ENCODE data around the gene UBE2H.
A peak's percentile ranks its signal among the peaks of the same experiment; 100 is the strongest.

The UBE2H gene

GRCh38 chr7:129829737-129830631 is 122.8 kb downstream of the UBE2H start (continued):
- TF ChIP-seq ZNF280D (tag by site-specific recombination; IDR thresholded peaks at IDR 0.05) (no peak), ZNF558 (tag by site-specific recombination; IDR thresholded peaks at IDR 0.05) (no peak), FEZF1 (tag by site-specific recombination; IDR thresholded peaks at IDR 0.05) (no peak), ZNF510 (tag by site-specific recombination; IDR thresholded peaks at IDR 0.05; ENCODE audit: insufficient replicate concordance) (no peak), ZNF114 (tag by site-specific recombination; IDR thresholded peaks at IDR 0.05) (no peak), ZNF623 (tag by site-specific recombination; IDR thresholded peaks at IDR 0.05) (no peak), ZBTB17 (tag by site-specific recombination; IDR thresholded peaks at IDR 0.05) (peak; percentile 37; the same call in 1 of the 2 replicates), ZBTB48 (tag by site-specific recombination; IDR thresholded peaks at IDR 0.05) (0 out of 2 replicates have a peak, but pooled peaks have one; percentile 29), PRDM1 (tag by site-specific recombination; IDR thresholded peaks at IDR 0.05) (no peak), GFI1B (tag by site-specific recombination; IDR thresholded peaks at IDR 0.05) (no peak), ZNF529 (tag by site-specific recombination; IDR thresholded peaks at IDR 0.05; ENCODE audit: insufficient replicate concordance) (no peak), ZNF266 (tag by site-specific recombination; IDR thresholded peaks at IDR 0.05; ENCODE audit: low read depth) (no peak), ZBTB49 (tag by site-specific recombination; IDR thresholded peaks at IDR 0.05; ENCODE audit: low read depth) (no peak), ZNF133 (tag by site-specific recombination; IDR thresholded peaks at IDR 0.05) (no peak), ZNF530 (tag by site-specific recombination; IDR thresholded peaks at IDR 0.05; ENCODE audit: low read depth) (no peak), GLI4 (tag by site-specific recombination; IDR thresholded peaks at IDR 0.05) (no peak), ZNF26 (tag by site-specific recombination; IDR thresholded peaks at IDR 0.05) (no peak), ZBTB10 (tag by site-specific recombination; IDR thresholded peaks at IDR 0.05) (no peak), ZNF426 (tag by site-specific recombination; IDR thresholded peaks at IDR 0.05) (no peak), ZNF174 (tag by site-specific recombination; IDR thresholded peaks at IDR 0.05) (no peak), KLF10 (tag by site-specific recombination; IDR thresholded peaks at IDR 0.05) (peak; percentile 13; the same call in 1 of the 2 replicates), ZBTB20 (tag by site-specific recombination; IDR thresholded peaks at IDR 0.05) (no peak), ZNF23 (tag by site-specific recombination; IDR thresholded peaks at IDR 0.05; ENCODE audit: borderline replicate concordance) (no peak)
- TF ChIP-seq, protein P1, sequence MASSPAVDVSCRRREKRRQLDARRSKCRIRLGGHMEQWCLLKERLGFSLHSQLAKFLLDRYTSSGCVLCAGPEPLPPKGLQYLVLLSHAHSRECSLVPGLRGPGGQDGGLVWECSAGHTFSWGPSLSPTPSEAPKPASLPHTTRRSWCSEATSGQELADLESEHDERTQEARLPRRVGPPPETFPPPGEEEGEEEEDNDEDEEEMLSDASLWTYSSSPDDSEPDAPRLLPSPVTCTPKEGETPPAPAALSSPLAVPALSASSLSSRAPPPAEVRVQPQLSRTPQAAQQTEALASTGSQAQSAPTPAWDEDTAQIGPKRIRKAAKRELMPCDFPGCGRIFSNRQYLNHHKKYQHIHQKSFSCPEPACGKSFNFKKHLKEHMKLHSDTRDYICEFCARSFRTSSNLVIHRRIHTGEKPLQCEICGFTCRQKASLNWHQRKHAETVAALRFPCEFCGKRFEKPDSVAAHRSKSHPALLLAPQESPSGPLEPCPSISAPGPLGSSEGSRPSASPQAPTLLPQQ (tag by site-specific recombination; IDR thresholded peaks at IDR 0.05), result peak; percentile 11; the same call in 1 of the 2 replicates
- TF ChIP-seq, protein P2, sequence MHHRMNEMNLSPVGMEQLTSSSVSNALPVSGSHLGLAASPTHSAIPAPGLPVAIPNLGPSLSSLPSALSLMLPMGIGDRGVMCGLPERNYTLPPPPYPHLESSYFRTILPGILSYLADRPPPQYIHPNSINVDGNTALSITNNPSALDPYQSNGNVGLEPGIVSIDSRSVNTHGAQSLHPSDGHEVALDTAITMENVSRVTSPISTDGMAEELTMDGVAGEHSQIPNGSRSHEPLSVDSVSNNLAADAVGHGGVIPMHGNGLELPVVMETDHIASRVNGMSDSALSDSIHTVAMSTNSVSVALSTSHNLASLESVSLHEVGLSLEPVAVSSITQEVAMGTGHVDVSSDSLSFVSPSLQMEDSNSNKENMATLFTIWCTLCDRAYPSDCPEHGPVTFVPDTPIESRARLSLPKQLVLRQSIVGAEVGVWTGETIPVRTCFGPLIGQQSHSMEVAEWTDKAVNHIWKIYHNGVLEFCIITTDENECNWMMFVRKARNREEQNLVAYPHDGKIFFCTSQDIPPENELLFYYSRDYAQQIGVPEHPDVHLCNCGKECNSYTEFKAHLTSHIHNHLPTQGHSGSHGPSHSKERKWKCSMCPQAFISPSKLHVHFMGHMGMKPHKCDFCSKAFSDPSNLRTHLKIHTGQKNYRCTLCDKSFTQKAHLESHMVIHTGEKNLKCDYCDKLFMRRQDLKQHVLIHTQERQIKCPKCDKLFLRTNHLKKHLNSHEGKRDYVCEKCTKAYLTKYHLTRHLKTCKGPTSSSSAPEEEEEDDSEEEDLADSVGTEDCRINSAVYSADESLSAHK (tag by site-specific recombination; IDR thresholded peaks at IDR 0.05), result no peak

Measured in HEK293 (cell line).